22Rv1 (cell line): ENCODE measurements around the gene ZNF385B.
A peak's percentile ranks its signal among the peaks of the same experiment; 100 is the strongest.

Source experiments
- H3K27ac ChIP-seq: fragments of 450-650 bp; 2 replicates; pipeline ENCODE4 v1.5.1; 2017
- ZFX ChIP-seq: fragments of 450-650 bp; IDR thresholded peaks from 2 replicates; pipeline ENCODE4 v1.6.1; 2017; ENCODE audit warnings: antibody characterized with exemption, borderline replicate concordance
- TF ChIP-seq, protein P1 (sequence below): fragments of 450-650 bp; IDR thresholded peaks from 2 replicates; pipeline ENCODE4 v1.5.1; 2017; ENCODE audit warnings: mild to moderate bottlenecking

Gene ZNF385B

GRCh38 chr2:179551539-179552045 lies 309.8 kb downstream of the ZNF385B start:
- TF ChIP-seq ZFX = no peak
- H3K27ac ChIP-seq = no peak overlapping the region

DNA sequence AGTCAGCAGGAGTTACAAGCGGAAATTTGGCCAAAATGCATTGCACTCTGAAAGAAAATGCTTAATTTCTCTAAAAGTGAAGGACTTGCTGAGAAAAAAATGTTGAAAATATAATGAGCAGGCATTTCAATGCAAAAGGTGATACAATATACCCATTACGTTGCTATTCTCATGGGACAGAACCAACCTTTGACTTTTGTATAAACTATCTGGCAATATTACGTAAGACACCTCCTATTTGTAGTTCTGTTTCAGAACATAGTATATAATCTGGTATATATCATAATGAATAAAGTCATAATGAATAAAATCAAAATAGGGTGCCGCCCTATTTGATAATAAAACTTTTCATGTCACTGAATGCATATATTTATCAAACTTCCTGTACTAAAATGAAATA lies 310.6 kb downstream of the ZNF385B start:
- TF ChIP-seq, protein P1, sequence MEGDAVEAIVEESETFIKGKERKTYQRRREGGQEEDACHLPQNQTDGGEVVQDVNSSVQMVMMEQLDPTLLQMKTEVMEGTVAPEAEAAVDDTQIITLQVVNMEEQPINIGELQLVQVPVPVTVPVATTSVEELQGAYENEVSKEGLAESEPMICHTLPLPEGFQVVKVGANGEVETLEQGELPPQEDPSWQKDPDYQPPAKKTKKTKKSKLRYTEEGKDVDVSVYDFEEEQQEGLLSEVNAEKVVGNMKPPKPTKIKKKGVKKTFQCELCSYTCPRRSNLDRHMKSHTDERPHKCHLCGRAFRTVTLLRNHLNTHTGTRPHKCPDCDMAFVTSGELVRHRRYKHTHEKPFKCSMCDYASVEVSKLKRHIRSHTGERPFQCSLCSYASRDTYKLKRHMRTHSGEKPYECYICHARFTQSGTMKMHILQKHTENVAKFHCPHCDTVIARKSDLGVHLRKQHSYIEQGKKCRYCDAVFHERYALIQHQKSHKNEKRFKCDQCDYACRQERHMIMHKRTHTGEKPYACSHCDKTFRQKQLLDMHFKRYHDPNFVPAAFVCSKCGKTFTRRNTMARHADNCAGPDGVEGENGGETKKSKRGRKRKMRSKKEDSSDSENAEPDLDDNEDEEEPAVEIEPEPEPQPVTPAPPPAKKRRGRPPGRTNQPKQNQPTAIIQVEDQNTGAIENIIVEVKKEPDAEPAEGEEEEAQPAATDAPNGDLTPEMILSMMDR = no peak
- no peak for TF ChIP-seq ZFX
- no peak overlapping the region for H3K27ac ChIP-seq

DNA sequence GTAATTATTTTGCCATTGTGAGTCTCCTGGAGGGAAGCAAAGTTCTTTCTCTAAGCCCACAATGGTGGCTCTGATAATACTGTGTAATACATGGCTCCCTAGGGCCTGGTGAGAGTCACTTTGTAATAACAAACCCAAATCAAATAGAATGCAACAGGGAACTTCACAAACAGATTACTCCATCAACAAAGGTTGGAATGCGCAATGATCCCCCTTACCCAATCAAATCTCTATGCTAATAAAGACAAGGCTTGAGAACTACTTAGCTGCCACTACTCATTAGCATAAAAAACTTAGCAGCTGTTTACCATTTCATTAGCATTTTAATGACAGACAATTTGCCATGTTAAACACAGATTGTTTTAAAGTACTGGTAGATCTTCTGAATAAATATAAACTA lies 311.2 kb downstream of the ZNF385B start:
- no peak for TF ChIP-seq ZFX
- TF ChIP-seq, protein P1 = no peak
- no peak overlapping the region for H3K27ac ChIP-seq

DNA sequence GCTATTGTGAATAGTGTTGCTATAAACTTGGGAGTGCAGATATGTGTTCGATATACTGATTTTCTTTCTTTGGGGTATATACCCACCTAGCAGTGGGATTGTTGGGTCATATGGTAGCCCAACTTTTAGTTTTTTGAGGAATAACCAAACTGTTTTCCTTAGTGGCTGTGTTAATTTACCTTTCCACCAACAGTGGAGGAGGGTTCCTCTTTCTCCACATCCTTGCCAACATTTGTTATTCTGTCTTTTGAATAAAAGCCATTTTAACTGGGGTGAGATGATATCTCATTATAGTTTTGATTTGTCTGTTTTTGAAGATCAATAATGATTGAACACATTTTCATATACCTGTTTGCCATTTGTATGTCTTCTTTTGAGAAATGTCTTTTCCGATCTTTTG lies 314.8 kb downstream of the ZNF385B start:
- H3K27ac ChIP-seq = no peak overlapping the region
- TF ChIP-seq, protein P1 = no peak
- TF ChIP-seq ZFX = no peak

DNA sequence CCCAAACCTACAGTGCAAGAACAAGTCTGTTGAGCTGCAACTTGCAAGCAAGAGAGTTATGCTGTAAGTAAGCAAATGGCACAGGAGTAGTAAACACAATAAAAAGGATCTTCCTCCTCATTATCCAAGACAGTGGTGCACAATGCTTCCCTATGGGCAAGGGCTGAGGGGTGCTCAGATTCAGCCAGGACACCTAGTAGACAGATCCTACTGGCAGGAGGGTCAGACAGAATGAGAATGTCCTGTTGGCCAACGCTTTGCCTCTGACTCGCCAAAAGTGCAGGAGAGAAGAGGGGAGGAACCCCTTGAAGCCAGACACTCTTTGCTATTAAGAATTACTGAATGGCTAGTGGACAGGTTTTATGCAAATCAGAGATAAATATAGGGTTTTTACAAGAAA lies 316.4 kb downstream of the ZNF385B start:
- TF ChIP-seq, protein P1 = no peak
- TF ChIP-seq ZFX = no peak
- H3K27ac ChIP-seq = peak overlapping the region; percentile 49

DNA sequence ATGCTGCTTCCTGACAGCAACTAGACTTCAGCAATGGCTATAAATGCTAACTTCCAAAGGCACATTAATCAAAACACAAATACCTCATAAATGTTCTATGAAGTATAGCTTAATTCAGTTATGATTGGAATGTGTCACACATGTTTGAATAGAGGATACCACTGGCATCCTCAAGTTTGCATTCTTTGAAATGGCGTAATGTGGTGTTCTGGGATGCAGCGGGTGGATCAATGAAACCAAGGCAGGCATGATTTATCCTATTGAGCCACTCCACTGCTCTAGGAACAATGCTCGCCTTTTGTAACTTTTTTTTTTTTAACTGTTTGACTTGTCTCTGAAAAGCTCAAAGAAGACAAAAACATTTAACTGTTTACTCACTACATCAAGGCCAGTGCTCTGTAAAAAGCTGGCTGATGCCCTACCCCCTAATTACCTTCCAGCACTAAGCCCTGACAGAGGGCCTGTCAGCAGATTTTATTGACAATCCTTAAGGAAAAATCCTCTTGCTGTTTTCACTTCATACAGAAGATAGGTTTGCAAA lies 318.0 kb downstream of the ZNF385B start:
- peak overlapping the region; percentile 49 for H3K27ac ChIP-seq
- TF ChIP-seq, protein P1 = no peak

DNA sequence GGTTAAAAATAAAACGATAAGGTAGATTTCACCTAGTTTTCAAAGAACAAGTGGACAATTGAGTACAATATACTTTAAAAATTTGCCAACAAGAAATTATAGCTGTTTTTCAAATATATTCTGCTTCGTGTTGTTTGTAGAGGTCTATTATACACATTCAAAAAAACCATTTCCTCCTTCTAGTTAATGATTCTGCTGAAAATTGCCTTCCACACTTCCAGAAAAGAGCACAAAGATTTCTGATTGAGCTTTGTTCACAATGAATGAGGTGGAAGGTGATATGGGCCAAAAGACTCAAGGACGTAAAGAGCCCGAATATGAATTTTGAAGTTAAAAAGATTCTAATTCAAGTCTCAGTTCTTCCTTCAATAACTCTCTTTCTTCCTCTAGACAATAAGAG lies 319.8 kb downstream of the ZNF385B start:
- H3K27ac ChIP-seq = peak overlapping the region; percentile 2; the same call in 1 of the 2 replicates
- TF ChIP-seq, protein P1 = no peak
- TF ChIP-seq ZFX = no peak

DNA sequence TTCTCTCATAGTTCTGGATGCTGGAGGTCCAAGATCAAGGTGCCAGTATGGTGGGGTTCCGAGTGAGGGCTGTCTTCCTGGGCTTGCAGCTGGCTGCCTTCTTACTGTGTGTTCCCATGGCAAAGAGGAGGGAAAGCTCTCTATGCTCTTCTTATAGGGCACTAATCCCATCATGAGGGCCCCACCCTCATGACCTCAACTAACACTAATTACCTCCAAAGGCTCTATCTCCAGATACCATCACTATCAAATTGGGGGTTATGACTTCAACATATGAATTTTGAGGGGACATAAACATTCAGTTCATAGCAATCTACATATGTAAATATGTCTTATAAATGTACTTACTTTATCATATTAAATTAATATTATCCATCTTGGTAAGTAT lies 322.3 kb downstream of the ZNF385B start:
- TF ChIP-seq, protein P1 = no peak
- TF ChIP-seq ZFX = no peak
- no peak overlapping the region for H3K27ac ChIP-seq
